GM23338 (cell line): ENCODE results near the gene TAF1B. TPM values are rescaled to one million over a fixed set of nuclear protein-coding genes. Genes with fewer than 3 reads are reported as not detected.

Experiments used
- ATAC-seq: fragments of 200-7000 bp; cut with Tn5 transposase; 3 replicates; pipeline ENCODE4 v1.9.1; 2020
- DNase-seq: peaks from one replicate; pipeline ENCODE4 v3.0.0-alpha.2; 2015; ENCODE audit warnings: low spot score
- H2AFZ ChIP-seq: fragments of 200-600 bp; sonication (generic); 2 replicates; pipeline ENCODE4 v1.8.0; 2016; ENCODE audit warnings: antibody characterized with exemption, mild to moderate bottlenecking, moderate library complexity
- H3F3A ChIP-seq: fragments of 200-600 bp; sonication (generic); replicated peaks from 2 replicates; pipeline ENCODE4 v1.8.0; 2017; ENCODE audit warnings: antibody characterized with exemption, mixed run types, low read depth
- H3K27ac ChIP-seq: fragments of 200-600 bp; sonication (generic); 2 replicates; pipeline ENCODE4 v1.6.1; 2016; ENCODE audit warnings: low read depth
- H3K27me3 ChIP-seq: fragments of 200-600 bp; sonication (generic); 2 replicates; pipeline ENCODE4 v1.8.0; 2016; ENCODE audit warnings: mild to moderate bottlenecking, mixed run types, moderate library complexity; ENCODE audit not compliant: insufficient read depth
- H3K36me3 ChIP-seq: fragments of 200-600 bp; sonication (generic); 2 replicates; pipeline ENCODE4 v1.8.0; 2016; ENCODE audit warnings: mild to moderate bottlenecking; ENCODE audit not compliant: insufficient read depth
- H3K4me1 ChIP-seq: fragments of 200-600 bp; sonication (generic); 2 replicates; pipeline ENCODE4 v1.8.0; 2016; ENCODE audit warnings: mild to moderate bottlenecking, moderate library complexity; ENCODE audit not compliant: insufficient read depth
- H3K4me2 ChIP-seq: fragments of 200-600 bp; sonication (generic); 2 replicates; pipeline ENCODE4 v1.7.1; 2017; ENCODE audit warnings: mixed run types
- H3K4me3 ChIP-seq: fragments of 200-600 bp; sonication (generic); 2 replicates; pipeline ENCODE4 v1.6.1; 2016; ENCODE audit warnings: mixed run types
- H3K79me2 ChIP-seq: fragments of 200-600 bp; sonication (generic); replicated peaks from 2 replicates; pipeline ENCODE4 v1.8.0; 2017; ENCODE audit warnings: mild to moderate bottlenecking; ENCODE audit not compliant: insufficient read depth
- H3K9me2 ChIP-seq: fragments of 200-600 bp; sonication (generic); 2 replicates; pipeline ENCODE4 v1.8.0; 2017; ENCODE audit not compliant: insufficient read depth
- H4K20me1 ChIP-seq: fragments of 200-600 bp; sonication (generic); replicated peaks from 2 replicates; pipeline ENCODE4 v1.8.0; 2017; ENCODE audit warnings: mild to moderate bottlenecking; ENCODE audit not compliant: insufficient read depth
- H3K27ac Mint-ChIP-seq: 2 replicates; pipeline ENCODE4 v1.8.0; 2020; ENCODE audit warnings: inconsistent platforms, mild to moderate bottlenecking, moderate library complexity, mixed read lengths
- H3K27me3 Mint-ChIP-seq: 3 replicates; pipeline ENCODE4 v1.8.0; 2022; ENCODE audit warnings: low read depth, mild to moderate bottlenecking, moderate library complexity, mixed read lengths, inconsistent platforms; ENCODE audit not compliant: insufficient read depth, poor library complexity
- H3K36me3 Mint-ChIP-seq: 3 replicates; pipeline ENCODE4 v1.8.0; 2021; ENCODE audit warnings: low read depth, mild to moderate bottlenecking, inconsistent platforms, moderate library complexity, mixed read lengths
- H3K4me1 Mint-ChIP-seq: 3 replicates; pipeline ENCODE4 v1.8.0; 2020; ENCODE audit warnings: mild to moderate bottlenecking, inconsistent platforms, mixed read lengths
- H3K4me3 Mint-ChIP-seq: 3 replicates; pipeline ENCODE4 v1.8.0; 2021; ENCODE audit warnings: moderate library complexity, mild to moderate bottlenecking, inconsistent platforms, mixed read lengths
- H3K9me3 Mint-ChIP-seq: 3 replicates; pipeline ENCODE4 v1.8.0; 2020; ENCODE audit warnings: moderate library complexity, mild to moderate bottlenecking, inconsistent platforms, mixed read lengths
- CREB1 ChIP-seq: fragments of 250-450 bp; sonication (Bioruptor Pico); IDR thresholded peaks from 2 replicates; pipeline ENCODE4 v1.5.0; 2020; ENCODE audit warnings: low read depth, mild to moderate bottlenecking, moderate library complexity
- CTCF ChIP-seq, 2 experiments: fragments of 200-600 bp in 1 of 2; sonication (generic) in 1 of 2; conservative IDR thresholded peaks; 2 replicates each; pipeline versions ENCODE4 v1.5.1 to v1.6.1; 2016 to 2017; ENCODE audit warnings: antibody characterized with exemption in 2 of 2, low read depth in 2 of 2, mild to moderate bottlenecking in 2 of 2, moderate library complexity in 1 of 2
- EZH2 ChIP-seq: fragments of 200-600 bp; sonication (generic); IDR thresholded peaks from one replicate; pipeline ENCODE4 v1.8.0; 2017; ENCODE audit warnings: antibody characterized with exemption, mild to moderate bottlenecking, low read depth; ENCODE audit not compliant: unreplicated experiment
- EZH2phosphoT487 ChIP-seq: fragments of 200-600 bp; sonication (generic); IDR thresholded peaks from one replicate; pipeline ENCODE4 v1.8.1; 2018; ENCODE audit warnings: antibody characterized with exemption; ENCODE audit not compliant: unreplicated experiment
- JUNB ChIP-seq: IDR thresholded peaks from one replicate; pipeline ENCODE4 v1.6.1; 2016; ENCODE audit warnings: antibody characterized with exemption; ENCODE audit not compliant: unreplicated experiment
- NANOG ChIP-seq: IDR thresholded peaks from 2 replicates; pipeline ENCODE4 v1.6.1; 2016; ENCODE audit warnings: antibody characterized with exemption, borderline replicate concordance
- POLR2AphosphoS5 ChIP-seq: IDR thresholded peaks from 2 replicates; pipeline ENCODE4 v1.6.1; 2016; ENCODE audit warnings: antibody characterized with exemption, low read depth
- STAT1 ChIP-seq: IDR thresholded peaks from one replicate; pipeline ENCODE4 v1.6.1; 2016; ENCODE audit warnings: antibody characterized with exemption; ENCODE audit not compliant: unreplicated experiment
- ZNF114 ChIP-seq: fragments of 250-450 bp; sonication (Bioruptor Pico); IDR thresholded peaks from 2 replicates; pipeline ENCODE4 v1.5.0; 2020; ENCODE audit warnings: mild to moderate bottlenecking, moderate library complexity
- ZNF331 ChIP-seq: fragments of 250-450 bp; sonication (Bioruptor Pico); IDR thresholded peaks from 2 replicates; pipeline ENCODE4 v1.5.0; 2020; ENCODE audit warnings: low read depth, mild to moderate bottlenecking, moderate library complexity
- ZNF462 ChIP-seq: fragments of 250-450 bp; sonication (Bioruptor Pico); IDR thresholded peaks from 2 replicates; pipeline ENCODE4 v1.5.0; 2020; ENCODE audit warnings: mild to moderate bottlenecking, moderate library complexity
- polyA plus RNA-seq: library from polyadenylated mRNA; unstranded; fragments of >200 nt; fragmentation: Nextera tagmentation; extraction: Ambion mirVana; gene quantifications from 2 replicates; pipeline ENCODE4 v1.2.1, GENCODE V29; 2016
- total RNA-seq: library from RNA; depleted of rRNA; stranded (reverse); fragments of >200 nt; shearing (Covaris generic); gene quantifications from 2 replicates; pipeline ENCODE4 v1.2.3, GENCODE V29; 2014
- TF ChIP-seq, protein P1 (sequence below): IDR thresholded peaks from one replicate; pipeline ENCODE4 v1.6.1; 2018; ENCODE audit warnings: antibody characterized with exemption; ENCODE audit not compliant: unreplicated experiment
- TF ChIP-seq, protein P2 (sequence below): IDR thresholded peaks from 2 replicates; pipeline ENCODE4 v1.6.1; 2016; ENCODE audit warnings: antibody characterized with exemption

TAF1B gene
- total and polyA plus RNA-seq, 2 experiments from 2014 or later: 22.2 to 28.9 TPM

- peaks cover 1% of the 10 kb centered on the region; the same call in 1 of the 3 replicates for H3K36me3 Mint-ChIP-seq
These were observed 49.2 kb upstream of the TAF1B start for GRCh38 chr2:9793918-9794717.

More at GRCh38 chr2:9793918-9794717, 49.2 kb upstream of the TAF1B start:
- Histone ChIP-seq H4K20me1 (no peaks in the 10 kb centered on the region), H3K36me3 (no peaks in the 10 kb centered on the region), H3K4me1 (no peaks in the 10 kb centered on the region), H3K4me3 (no peak overlapping the region), H3K79me2 (no peaks in the 10 kb centered on the region), H3K4me2 (no peak overlapping the region), H3F3A (no peaks in the 10 kb centered on the region), H3K27me3 (no peaks in the 10 kb centered on the region), H3K9me2 (no peaks in the 10 kb centered on the region), H3K27ac (no peak overlapping the region), H2AFZ (no peak overlapping the region)
- DNase-seq: no peak
- TF ChIP-seq NANOG: no peak
- TF ChIP-seq ZNF331 (CRISPR knock-in tag): no peak
- TF ChIP-seq ZNF114 (CRISPR knock-in tag): no peak
- TF ChIP-seq CREB1: no peak
- TF ChIP-seq EZH2: no peak
- no peak for TF ChIP-seq ZNF462
- TF ChIP-seq CTCF (conservative IDR thresholded peaks at IDR 0.05; ENCODE audit: low read depth in 2 of 2): no peak
- TF ChIP-seq, protein P1, sequence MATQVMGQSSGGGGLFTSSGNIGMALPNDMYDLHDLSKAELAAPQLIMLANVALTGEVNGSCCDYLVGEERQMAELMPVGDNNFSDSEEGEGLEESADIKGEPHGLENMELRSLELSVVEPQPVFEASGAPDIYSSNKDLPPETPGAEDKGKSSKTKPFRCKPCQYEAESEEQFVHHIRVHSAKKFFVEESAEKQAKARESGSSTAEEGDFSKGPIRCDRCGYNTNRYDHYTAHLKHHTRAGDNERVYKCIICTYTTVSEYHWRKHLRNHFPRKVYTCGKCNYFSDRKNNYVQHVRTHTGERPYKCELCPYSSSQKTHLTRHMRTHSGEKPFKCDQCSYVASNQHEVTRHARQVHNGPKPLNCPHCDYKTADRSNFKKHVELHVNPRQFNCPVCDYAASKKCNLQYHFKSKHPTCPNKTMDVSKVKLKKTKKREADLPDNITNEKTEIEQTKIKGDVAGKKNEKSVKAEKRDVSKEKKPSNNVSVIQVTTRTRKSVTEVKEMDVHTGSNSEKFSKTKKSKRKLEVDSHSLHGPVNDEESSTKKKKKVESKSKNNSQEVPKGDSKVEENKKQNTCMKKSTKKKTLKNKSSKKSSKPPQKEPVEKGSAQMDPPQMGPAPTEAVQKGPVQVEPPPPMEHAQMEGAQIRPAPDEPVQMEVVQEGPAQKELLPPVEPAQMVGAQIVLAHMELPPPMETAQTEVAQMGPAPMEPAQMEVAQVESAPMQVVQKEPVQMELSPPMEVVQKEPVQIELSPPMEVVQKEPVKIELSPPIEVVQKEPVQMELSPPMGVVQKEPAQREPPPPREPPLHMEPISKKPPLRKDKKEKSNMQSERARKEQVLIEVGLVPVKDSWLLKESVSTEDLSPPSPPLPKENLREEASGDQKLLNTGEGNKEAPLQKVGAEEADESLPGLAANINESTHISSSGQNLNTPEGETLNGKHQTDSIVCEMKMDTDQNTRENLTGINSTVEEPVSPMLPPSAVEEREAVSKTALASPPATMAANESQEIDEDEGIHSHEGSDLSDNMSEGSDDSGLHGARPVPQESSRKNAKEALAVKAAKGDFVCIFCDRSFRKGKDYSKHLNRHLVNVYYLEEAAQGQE: no peak
- no peak for TF ChIP-seq JUNB
- TF ChIP-seq EZH2phosphoT487: no peak
- no peak for TF ChIP-seq POLR2AphosphoS5
- TF ChIP-seq STAT1: no peak
- TF ChIP-seq, protein P2, sequence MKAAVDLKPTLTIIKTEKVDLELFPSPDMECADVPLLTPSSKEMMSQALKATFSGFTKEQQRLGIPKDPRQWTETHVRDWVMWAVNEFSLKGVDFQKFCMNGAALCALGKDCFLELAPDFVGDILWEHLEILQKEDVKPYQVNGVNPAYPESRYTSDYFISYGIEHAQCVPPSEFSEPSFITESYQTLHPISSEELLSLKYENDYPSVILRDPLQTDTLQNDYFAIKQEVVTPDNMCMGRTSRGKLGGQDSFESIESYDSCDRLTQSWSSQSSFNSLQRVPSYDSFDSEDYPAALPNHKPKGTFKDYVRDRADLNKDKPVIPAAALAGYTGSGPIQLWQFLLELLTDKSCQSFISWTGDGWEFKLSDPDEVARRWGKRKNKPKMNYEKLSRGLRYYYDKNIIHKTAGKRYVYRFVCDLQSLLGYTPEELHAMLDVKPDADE: no peak
- peaks cover 7% of the 10 kb centered on the region for H3K27me3 Mint-ChIP-seq
- no peak for ATAC-seq
- H3K27ac Mint-ChIP-seq: no peak overlapping the region
- peaks cover 21% of the 10 kb centered on the region for H3K4me1 Mint-ChIP-seq
- H3K9me3 Mint-ChIP-seq: peaks cover 3% of the 10 kb centered on the region; the same call in 2 of the 3 replicates
- no peak overlapping the region for H3K4me3 Mint-ChIP-seq
